ENCODE data around the gene SOX10.

SOX10 gene

GRCh38 chr22:37924386-37925065, 59.8 kb downstream of the SOX10 start:
- no peak overlapping the region for H3K4me3 ChIP-seq (ENCODE audit: low read depth, low read length)
- no peaks in the 10 kb centered on the region for H3K79me2 ChIP-seq (ENCODE audit: control insufficient read depth, insufficient read depth, low read length, poor library complexity)
- no peak for DNase-seq
- H3K36me3 ChIP-seq (ENCODE audit: control insufficient read depth in 1 of 2, insufficient read depth in 2 of 2, low read length in 2 of 2), result peaks cover 85 to 87% of the 10 kb centered on the region in 2 experiments
- peak overlapping the region; percentile 8 for H3K4ac ChIP-seq (ENCODE audit: low read depth, low read length)
- no peak overlapping the region for H3K23ac ChIP-seq (ENCODE audit: low read length)
- no peak overlapping the region for H2AK5ac ChIP-seq (ENCODE audit: low read length)
- H3K14ac ChIP-seq (ENCODE audit: low read length), result no peak overlapping the region
- H3K27ac ChIP-seq (ENCODE audit: low read depth, low read length), result no peak overlapping the region
- no peak overlapping the region for H3K18ac ChIP-seq (ENCODE audit: low read length)
- no peak overlapping the region for H2BK120ac ChIP-seq (ENCODE audit: insufficient read depth, low read length, poor library complexity)
- H3K79me1 ChIP-seq (ENCODE audit: low read length), result no peaks in the 10 kb centered on the region
- H2AFZ ChIP-seq (ENCODE audit: insufficient read depth, low read length, poor library complexity), result no peak overlapping the region
- no peak overlapping the region for H4K8ac ChIP-seq (ENCODE audit: low read depth, low read length)
- no peak overlapping the region for H2BK12ac ChIP-seq (ENCODE audit: low read length)
- no peak overlapping the region for H3K9ac ChIP-seq (ENCODE audit: low read length)
- H3K27me3 ChIP-seq (ENCODE audit: insufficient read depth, low read length), result no peaks in the 10 kb centered on the region
- no CpG with 5 or more reads among the region's 18 CpGs for WGBS (ENCODE audit: extremely low coverage, insufficient coverage, insufficient read length)
- no peaks in the 10 kb centered on the region for H3K9me3 ChIP-seq (ENCODE audit: insufficient read depth, low read depth, low read length)
- H3K4me2 ChIP-seq (ENCODE audit: low read length), result no peak overlapping the region
- H4K12ac ChIP-seq (ENCODE audit: low read depth, low read length), result no peak overlapping the region
- no peak overlapping the region for H2BK5ac ChIP-seq (ENCODE audit: low read depth, low read length, poor library complexity)
- H4K91ac ChIP-seq (ENCODE audit: low read depth, low read length), result no peak overlapping the region
- no peaks in the 10 kb centered on the region for H3K4me1 ChIP-seq (ENCODE audit: control insufficient read depth in 1 of 2, insufficient read depth in 2 of 2, low read length in 2 of 2)

- Histone ChIP-seq H2BK5ac (ENCODE audit: low read depth, low read length, poor library complexity) (no peak overlapping the region), H3K14ac (ENCODE audit: low read length) (no peak overlapping the region), H3K79me1 (ENCODE audit: low read length) (no peaks in the 10 kb centered on the region)
Measured at GRCh38 chr22:37923927-37924326, 60.4 kb downstream of the SOX10 start.

More at GRCh38 chr22:37923927-37924326, 60.4 kb downstream of the SOX10 start:
- no peak overlapping the region for H3K4me3 ChIP-seq (ENCODE audit: low read depth, low read length)
- H3K9me3 ChIP-seq (ENCODE audit: insufficient read depth, low read depth, low read length), result peaks cover 2% of the 10 kb centered on the region
- no peak overlapping the region for H4K8ac ChIP-seq (ENCODE audit: low read depth, low read length)
- no peak overlapping the region for H2AFZ ChIP-seq (ENCODE audit: insufficient read depth, low read length, poor library complexity)
- no peaks in the 10 kb centered on the region for H3K79me2 ChIP-seq (ENCODE audit: control insufficient read depth, insufficient read depth, low read length, poor library complexity)
- no peak overlapping the region for H3K4me2 ChIP-seq (ENCODE audit: low read length)
- H3K4ac ChIP-seq (ENCODE audit: low read depth, low read length), result no peak overlapping the region
- H3K18ac ChIP-seq (ENCODE audit: low read length), result no peak overlapping the region
- no peak for DNase-seq
- no peak overlapping the region for H2BK12ac ChIP-seq (ENCODE audit: low read length)
- H3K27me3 ChIP-seq (ENCODE audit: insufficient read depth, low read length), result no peaks in the 10 kb centered on the region
- WGBS (ENCODE audit: extremely low coverage, insufficient coverage, insufficient read length), result no CpG with 5 or more reads among the region's 4 CpGs
- no peak overlapping the region for H3K27ac ChIP-seq (ENCODE audit: low read depth, low read length)
- no peak overlapping the region for H4K12ac ChIP-seq (ENCODE audit: low read depth, low read length)
- H2BK120ac ChIP-seq (ENCODE audit: insufficient read depth, low read length, poor library complexity), result no peak overlapping the region
- no peak overlapping the region for H4K91ac ChIP-seq (ENCODE audit: low read depth, low read length)
- no peak overlapping the region for H3K23ac ChIP-seq (ENCODE audit: low read length)
- no peaks in the 10 kb centered on the region for H3K4me1 ChIP-seq (ENCODE audit: control insufficient read depth in 1 of 2, insufficient read depth in 2 of 2, low read length in 2 of 2)
- H3K36me3 ChIP-seq (ENCODE audit: control insufficient read depth in 1 of 2, insufficient read depth in 2 of 2, low read length in 2 of 2), result peaks cover 84 to 86% of the 10 kb centered on the region in 2 experiments
- no peak overlapping the region for H2AK5ac ChIP-seq (ENCODE audit: low read length)
- no peak overlapping the region for H3K9ac ChIP-seq (ENCODE audit: low read length)

All from trophoblast cell (in vitro differentiated cells and primary cell).